Measurements from ENCODE around the gene NIPA2.

NIPA2 gene

DNA sequence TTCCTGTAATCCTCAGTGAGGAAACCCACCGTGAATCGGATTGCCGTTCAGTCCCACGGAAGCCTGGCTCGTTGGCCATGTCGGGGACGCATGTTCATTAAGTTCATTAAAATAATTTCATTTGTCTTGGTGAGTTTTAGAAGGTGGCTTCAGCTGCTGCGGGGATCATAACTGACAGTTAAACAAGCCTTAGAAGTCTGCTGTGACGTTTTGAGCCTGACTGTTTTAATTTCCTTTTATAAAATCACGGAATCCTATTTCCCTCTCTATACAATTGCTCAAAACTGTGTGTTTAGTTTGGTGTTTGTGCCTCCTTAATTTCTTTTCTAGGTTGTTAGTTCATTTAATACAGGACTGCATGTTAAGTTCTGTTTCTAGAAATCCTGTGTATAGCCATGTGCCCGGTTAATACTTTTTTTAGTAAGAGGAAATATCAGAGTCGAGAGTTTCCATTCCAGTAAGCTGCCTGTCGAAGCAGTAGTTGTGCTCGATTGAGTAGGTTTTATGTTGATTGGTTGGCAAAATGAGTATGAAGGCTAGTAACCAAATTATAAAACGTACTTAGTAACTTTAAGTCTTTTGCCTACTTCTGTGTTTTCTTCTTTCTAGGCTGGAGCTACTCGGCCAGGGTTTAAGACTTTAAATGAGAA lies 705 bp downstream of the NIPA2 start:
- Histone ChIP-seq H3K4me1 (ENCODE audit: control insufficient read depth, low read length) (peaks cover 20% of the 10 kb centered on the region), H3K9me2 (replicated peaks; ENCODE audit: control insufficient read depth, low read length) (no peaks in the 10 kb centered on the region), H3K27ac (ENCODE audit: low read depth, low read length) (peak overlapping the region; percentile 94), H3K36me3 (ENCODE audit: control insufficient read depth, low read length) (peaks cover 45% of the 10 kb centered on the region), H3K9me3 (ENCODE audit: control insufficient read depth, insufficient read depth, low read length) (no peaks in the 10 kb centered on the region), H3K4me3 (ENCODE audit: low read length) (peak overlapping the region; percentile 88), H4K20me1 (ENCODE audit: control insufficient read depth, insufficient read depth, low read depth, low read length) (peaks cover 13% of the 10 kb centered on the region), H3F3A (ENCODE audit: control insufficient read depth, insufficient read depth) (peaks cover 22% of the 10 kb centered on the region), H3K4me2 (ENCODE audit: low read length) (peak overlapping the region; percentile 70), H3K27me3 (ENCODE audit: control insufficient read depth, low read length) (no peaks in the 10 kb centered on the region), H3K79me2 (ENCODE audit: control insufficient read depth, low read length) (peaks cover 57% of the 10 kb centered on the region)
- TF ChIP-seq EZH2phosphoT487 (IDR thresholded peaks at IDR 0.05; ENCODE audit: borderline replicate concordance, low read length), result no peak
- TF ChIP-seq, protein P1, sequence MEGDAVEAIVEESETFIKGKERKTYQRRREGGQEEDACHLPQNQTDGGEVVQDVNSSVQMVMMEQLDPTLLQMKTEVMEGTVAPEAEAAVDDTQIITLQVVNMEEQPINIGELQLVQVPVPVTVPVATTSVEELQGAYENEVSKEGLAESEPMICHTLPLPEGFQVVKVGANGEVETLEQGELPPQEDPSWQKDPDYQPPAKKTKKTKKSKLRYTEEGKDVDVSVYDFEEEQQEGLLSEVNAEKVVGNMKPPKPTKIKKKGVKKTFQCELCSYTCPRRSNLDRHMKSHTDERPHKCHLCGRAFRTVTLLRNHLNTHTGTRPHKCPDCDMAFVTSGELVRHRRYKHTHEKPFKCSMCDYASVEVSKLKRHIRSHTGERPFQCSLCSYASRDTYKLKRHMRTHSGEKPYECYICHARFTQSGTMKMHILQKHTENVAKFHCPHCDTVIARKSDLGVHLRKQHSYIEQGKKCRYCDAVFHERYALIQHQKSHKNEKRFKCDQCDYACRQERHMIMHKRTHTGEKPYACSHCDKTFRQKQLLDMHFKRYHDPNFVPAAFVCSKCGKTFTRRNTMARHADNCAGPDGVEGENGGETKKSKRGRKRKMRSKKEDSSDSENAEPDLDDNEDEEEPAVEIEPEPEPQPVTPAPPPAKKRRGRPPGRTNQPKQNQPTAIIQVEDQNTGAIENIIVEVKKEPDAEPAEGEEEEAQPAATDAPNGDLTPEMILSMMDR (IDR thresholded peaks at IDR 0.05; ENCODE audit: low read depth, low read length, poor library complexity, severe bottlenecking), result no peak

DNA sequence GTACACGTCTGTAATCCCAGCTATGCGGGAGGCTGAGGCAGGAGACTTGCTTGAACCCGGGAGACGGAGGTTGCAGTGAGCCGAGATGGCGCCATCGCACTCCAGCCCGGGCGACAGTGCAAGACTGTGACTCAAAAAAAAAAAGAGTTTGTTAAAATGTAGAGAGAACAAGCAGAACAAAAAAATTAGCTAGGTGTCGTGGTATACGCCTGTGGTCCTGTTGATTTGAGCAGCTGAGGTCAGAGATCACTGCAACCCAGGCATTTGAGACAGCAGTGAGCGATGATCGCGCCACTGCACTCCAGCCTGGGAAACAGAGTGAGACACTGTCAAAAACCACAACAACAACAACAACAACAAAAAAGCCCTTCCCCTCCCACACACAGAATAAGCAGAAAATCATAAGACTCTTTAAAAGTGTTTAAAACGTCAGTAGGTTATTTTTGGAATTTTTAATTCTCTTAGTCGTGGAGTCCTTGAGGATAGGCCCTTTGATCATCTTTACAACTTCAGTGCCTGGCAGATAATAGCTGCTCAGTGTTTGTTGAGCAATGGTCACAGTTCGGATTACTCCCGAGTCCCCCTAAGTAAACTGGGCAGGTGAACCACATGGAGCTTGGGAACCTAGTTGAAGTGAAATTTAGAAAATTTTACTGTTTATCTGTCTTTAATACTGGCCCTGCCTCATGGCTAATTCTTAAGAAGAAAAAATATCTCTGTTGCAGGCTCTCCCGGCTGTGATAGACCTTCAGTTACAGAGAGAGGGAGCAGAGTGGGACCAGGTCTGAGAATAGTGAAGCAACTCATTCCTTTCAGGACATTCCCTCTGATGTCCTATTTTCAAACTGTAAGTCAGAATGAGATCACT lies 6.2 kb downstream of the NIPA2 start:
- H3F3A ChIP-seq (ENCODE audit: control insufficient read depth, insufficient read depth), result peaks cover 5% of the 10 kb centered on the region
- no peaks in the 10 kb centered on the region for H3K9me3 ChIP-seq (ENCODE audit: control insufficient read depth, insufficient read depth, low read length)
- no peak overlapping the region for H3K4me2 ChIP-seq (ENCODE audit: low read length)
- no peaks in the 10 kb centered on the region for H3K27me3 ChIP-seq (ENCODE audit: control insufficient read depth, low read length)
- H3K4me3 ChIP-seq (ENCODE audit: low read length), result no peak overlapping the region
- peaks cover 86% of the 10 kb centered on the region for H3K36me3 ChIP-seq (ENCODE audit: control insufficient read depth, low read length)
- no peaks in the 10 kb centered on the region for H3K9me2 ChIP-seq (replicated peaks; ENCODE audit: control insufficient read depth, low read length)
- peaks cover 20% of the 10 kb centered on the region for H3K4me1 ChIP-seq (ENCODE audit: control insufficient read depth, low read length)
- TF ChIP-seq, protein P1 (IDR thresholded peaks at IDR 0.05; ENCODE audit: low read depth, low read length, poor library complexity, severe bottlenecking), result no peak
- no peak for TF ChIP-seq EZH2phosphoT487 (IDR thresholded peaks at IDR 0.05; ENCODE audit: borderline replicate concordance, low read length)
- H4K20me1 ChIP-seq (ENCODE audit: control insufficient read depth, insufficient read depth, low read depth, low read length), result peaks cover 13% of the 10 kb centered on the region
- H3K27ac ChIP-seq (ENCODE audit: low read depth, low read length), result no peak overlapping the region
- peaks cover 98% of the 10 kb centered on the region for H3K79me2 ChIP-seq (ENCODE audit: control insufficient read depth, low read length)

DNA sequence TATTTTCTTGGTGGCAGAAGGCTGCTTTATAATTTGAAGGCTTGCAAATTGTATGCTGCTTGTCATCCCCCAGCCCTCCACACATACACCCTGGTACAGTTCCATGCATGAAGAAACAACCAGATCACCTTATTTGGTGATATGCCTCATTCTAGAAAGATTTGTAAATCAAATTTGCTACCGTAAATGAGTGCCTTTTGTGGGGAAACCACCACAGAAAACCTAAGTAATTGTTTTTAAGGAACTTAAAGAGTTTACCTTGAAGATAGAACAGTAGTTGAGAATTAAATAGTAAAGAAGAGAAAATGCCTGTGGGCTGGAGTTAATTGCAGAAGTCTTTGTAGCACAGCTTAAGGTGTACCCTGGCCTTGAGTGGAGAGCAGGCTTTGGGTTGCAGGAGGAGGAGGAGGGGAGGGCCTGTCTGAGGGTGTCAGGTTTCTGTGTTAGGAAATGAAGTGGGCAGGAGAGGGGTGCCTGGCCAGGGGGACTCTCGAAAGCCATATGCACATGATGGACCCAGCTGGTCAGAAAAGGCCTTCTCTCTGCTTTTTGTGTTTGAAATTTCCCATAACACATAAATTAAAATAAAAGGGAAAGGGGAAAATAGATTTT lies 6.9 kb downstream of the NIPA2 start:
- no peaks in the 10 kb centered on the region for H3K9me2 ChIP-seq (replicated peaks; ENCODE audit: control insufficient read depth, low read length)
- H3K27me3 ChIP-seq (ENCODE audit: control insufficient read depth, low read length), result no peaks in the 10 kb centered on the region
- H3F3A ChIP-seq (ENCODE audit: control insufficient read depth, insufficient read depth), result no peaks in the 10 kb centered on the region
- H3K4me3 ChIP-seq (ENCODE audit: low read length), result no peak overlapping the region
- H3K4me2 ChIP-seq (ENCODE audit: low read length), result no peak overlapping the region
- TF ChIP-seq, protein P1 (IDR thresholded peaks at IDR 0.05; ENCODE audit: low read depth, low read length, poor library complexity, severe bottlenecking), result no peak
- no peak for TF ChIP-seq EZH2phosphoT487 (IDR thresholded peaks at IDR 0.05; ENCODE audit: borderline replicate concordance, low read length)
- H3K4me1 ChIP-seq (ENCODE audit: control insufficient read depth, low read length), result peaks cover 20% of the 10 kb centered on the region
- H3K27ac ChIP-seq (ENCODE audit: low read depth, low read length), result no peak overlapping the region
- no peaks in the 10 kb centered on the region for H3K9me3 ChIP-seq (ENCODE audit: control insufficient read depth, insufficient read depth, low read length)
- peaks cover 98% of the 10 kb centered on the region for H3K79me2 ChIP-seq (ENCODE audit: control insufficient read depth, low read length)
- H4K20me1 ChIP-seq (ENCODE audit: control insufficient read depth, insufficient read depth, low read depth, low read length), result peaks cover 17% of the 10 kb centered on the region
- peaks cover 90% of the 10 kb centered on the region for H3K36me3 ChIP-seq (ENCODE audit: control insufficient read depth, low read length)

Data from DOHH2 (cell line).